Activated T-cell treated with anti-CD3 and anti-CD28 coated beads for 4 hours (primary cell): ENCODE measurements around the gene SRSF2.
A peak's percentile ranks its signal among the peaks of the same experiment; 100 is the strongest.
"Not testable (repeated sequence)": the region's sequence is repeated elsewhere in the genome, so short reads cannot be mapped to it uniquely, and the experiment has no call there.

Source experiments
- DNase-seq: peaks from one replicate; pipeline ENCODE4 v3.0.0-alpha.2; 2020

SRSF2 gene

DNA sequence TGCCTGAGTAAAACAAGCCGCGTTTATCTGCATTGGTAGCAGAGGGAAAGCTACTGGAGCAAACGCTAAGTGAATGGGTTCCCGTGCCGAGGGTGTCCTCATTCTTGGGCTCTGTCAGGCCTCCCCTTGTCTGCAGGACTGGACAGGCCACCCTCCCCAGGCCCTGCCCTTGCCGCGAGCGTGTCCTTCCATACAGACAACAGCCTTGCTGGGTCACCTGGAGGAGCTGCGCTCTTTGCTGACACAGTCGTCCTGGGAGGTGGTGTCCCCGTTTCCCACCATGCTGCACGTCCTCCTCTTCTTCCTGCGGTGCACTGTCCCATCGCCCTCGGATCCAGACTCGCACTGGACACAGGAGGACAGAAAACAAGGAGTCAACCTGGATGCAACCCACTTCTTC, 18.6 kb downstream of the SRSF2 start:
- no peak for DNase-seq

DNA sequence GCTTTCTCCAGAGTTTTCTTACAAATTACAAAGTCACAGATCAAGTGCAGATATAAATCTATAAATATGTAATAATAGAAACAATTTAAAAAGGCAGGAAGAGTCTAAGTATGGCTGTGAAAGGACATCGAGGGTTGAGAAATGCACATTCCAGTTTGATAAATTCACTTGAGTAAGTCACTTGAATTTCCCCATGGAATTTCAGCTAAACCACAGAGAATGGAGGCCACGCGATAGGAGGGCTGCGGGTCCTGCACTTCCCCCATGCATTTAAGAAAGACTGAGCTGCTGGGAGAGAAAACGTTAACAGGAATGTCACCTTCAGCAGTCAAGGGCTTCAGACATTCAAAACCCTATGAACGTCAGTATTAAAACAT, 20.3 kb downstream of the SRSF2 start:
- DNase-seq: no peak

DNA sequence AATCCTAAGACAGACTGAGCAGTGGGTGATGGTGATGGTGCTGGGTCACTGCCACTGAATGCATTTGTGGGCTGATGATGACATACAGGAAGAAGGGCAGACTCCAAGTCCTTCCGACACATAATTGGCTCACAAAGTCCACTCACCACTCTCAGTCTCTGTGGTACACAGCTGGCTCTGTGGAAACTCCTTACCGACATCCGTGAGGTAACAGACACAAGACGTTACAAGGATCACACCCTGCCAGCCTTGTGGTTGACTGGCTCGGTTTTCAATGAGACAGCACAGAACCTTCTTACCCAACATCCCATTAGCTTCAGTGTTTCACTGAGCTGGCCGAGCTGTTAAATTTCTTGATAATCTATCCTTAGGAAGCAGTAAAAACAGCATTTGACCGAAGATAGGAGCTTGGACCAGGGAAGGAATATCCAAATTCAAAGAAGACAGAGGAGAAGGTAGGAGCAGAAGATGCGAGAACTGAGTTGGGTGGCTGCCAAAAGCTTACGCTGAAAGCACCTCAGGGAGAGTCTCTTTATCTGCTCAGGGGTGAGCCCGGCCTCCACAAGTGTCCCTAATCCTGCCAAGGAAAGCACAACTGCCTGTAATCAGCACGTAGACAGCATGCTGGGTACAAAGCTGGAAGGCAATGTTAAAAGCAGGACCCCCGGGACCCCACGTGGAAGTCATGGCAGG, 20.8 kb downstream of the SRSF2 start:
- DNase-seq: no peak

GRCh38 chr17:76715496-76715830, 21.7 kb downstream of the SRSF2 start:
- no peak for DNase-seq

- peak; percentile 81 for DNase-seq
Measured at GRCh38 chr17:76714822-76715495, 22.2 kb downstream of the SRSF2 start.

- DNase-seq: no peak
Measured at GRCh38 chr17:76714336-76714735, 22.8 kb downstream of the SRSF2 start.

- DNase-seq: no peak
Measured at GRCh38 chr17:76713765-76714164, 23.4 kb downstream of the SRSF2 start.

DNA sequence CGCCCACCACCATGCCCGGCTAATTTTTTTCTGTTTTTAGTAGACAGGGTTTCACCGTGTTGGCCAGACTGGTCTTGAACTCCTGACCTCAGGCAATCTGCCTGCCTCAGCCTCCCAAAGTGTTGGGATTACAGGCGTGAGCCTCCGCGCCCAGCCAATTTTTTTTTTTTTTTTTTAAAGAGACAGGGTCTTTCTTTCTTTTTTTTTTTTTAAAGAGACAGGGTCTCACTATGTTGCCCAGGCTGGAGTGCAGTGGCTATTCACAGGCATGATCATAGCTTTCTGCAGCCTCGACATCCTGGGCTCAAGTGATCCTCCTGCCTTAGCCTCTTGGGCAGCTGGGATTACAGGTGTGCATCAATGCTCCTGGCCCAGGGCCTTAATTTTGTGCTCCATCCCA, 24.8 kb downstream of the SRSF2 start:
- DNase-seq: not testable (repeated sequence)

DNA sequence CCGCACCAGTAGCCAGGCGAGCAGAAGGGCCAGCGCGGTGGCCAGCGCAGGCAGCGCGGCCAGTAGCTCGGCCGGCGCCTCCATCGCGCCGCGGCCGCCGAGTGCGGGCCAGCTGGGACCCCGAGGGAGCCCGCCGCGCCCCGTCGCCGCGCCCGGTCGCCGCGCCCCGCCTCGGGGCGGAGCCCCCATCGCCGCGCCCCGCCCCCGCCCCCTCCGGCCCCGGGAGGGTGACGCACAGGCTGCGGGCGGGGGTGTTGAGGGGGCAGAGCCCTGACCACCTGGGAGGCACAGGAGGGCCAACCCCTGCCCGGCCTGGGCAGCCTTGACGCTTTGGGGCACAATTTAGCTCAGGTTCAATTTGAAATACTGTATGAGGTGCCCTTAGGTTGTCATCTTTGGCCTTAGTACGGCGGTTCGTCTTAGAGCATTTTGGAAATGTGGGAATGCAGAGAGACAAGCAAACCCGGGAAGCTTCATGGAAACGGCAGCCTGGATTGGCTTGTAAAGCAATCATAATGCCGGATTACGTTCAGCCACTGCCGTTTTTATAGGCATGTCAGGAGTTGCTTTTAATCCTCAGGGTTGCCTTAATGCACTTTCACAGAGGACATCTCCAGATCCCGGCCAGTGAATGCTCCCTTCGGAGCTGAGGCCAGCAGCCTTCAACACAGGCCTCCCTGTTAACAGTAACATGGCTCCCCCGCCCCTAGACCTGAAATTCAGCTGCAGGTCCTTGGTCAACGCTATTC, 26.1 kb downstream of the SRSF2 start, which contains the start of gene MXRA7:
TSS of gene MXRA7 (minus strand) at position 103 of the 749 bp plus-strand sequence. CDS start at position 84, 19 bp downstream.
- DNase-seq: peak; percentile 38

DNA sequence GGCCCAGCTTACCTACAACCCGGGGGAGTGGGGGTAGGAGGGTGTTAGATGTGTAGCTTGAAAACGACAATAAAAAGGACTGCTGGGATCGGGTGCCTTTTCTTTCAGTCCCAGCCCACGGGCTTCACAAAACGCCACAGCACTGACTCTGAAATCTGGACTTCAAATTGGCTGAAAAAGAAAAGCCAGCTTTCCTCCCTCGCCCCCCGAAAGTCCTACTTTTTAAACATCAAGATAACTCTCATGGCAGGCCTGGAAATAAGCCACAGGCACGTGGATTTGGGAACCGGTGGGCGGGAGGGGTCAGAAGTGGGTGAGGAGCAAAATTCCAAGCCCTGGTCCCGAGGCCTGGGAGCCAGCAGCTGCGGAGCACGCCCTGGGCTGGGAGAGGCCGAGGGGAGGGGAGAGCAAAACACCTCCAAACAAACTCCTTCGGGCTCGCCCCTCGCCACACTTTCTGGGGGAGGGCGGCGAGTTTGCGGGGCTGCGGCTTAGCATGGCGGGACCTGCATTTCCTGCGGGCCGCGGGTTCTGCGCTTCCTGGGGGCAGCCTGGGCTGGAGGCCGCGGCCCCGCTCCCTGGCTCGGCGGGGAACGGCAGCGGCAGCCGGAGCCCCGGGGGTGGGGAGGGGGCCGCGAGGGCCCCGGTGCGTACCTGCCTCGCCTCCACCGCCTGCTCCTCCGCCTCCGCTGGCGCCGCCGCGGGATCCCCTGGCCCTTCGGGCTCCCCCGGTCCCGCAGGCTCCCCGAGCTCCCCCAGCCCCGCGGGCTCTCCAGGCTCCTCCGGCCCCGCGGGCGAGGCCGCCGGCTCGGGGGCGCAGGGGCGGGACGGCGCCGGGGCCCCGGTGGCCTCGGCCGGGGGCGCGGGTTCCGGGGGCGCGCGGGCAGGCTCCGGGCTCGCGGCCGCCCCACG, 26.9 kb downstream of the SRSF2 start:
- not testable (repeated sequence) for DNase-seq

- no peak for DNase-seq
Measured at GRCh38 chr17:76709077-76709950, 27.8 kb downstream of the SRSF2 start.

DNA sequence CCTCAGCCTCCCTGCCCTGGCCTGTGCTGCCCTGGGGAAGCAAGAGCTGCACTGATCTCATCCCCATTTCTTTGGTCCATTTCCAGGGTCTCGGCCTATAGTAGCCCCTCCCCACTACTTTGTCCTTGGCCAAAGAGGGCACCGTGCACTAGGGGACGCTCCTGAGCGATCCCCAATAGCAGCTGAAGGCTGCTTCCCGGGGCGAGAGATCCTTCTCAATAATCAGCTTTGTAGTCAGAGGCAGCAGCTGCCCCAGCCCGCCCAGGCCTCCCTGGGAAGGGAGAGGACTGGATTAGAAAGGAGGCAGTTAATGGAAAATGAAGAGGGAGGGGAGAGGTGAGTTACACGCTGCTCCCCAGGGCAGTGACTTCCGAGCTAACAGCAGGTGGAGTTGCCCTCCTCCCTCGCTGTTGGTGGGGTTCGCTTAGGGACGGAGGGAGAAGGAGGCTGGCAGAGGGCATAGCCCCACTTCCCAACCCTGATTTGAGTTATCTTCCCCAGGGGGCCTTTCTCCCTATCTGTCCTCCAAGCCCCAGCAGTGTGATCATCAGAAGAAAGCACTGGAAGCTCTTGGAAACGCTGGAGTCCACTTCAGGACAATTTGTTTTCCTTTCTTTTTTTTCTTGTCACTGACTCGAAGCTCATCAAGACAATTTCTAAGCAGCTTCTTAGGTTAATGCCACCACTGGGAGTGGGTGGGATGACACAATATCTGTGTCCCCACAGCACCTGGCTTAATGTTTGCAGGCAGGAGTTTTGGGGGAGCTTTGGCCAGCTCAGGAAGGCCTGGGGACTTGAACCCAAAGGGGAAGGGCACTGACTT, 28.9 kb downstream of the SRSF2 start:
- no peak for DNase-seq

- DNase-seq: no peak
Measured at GRCh38 chr17:76706817-76707216, 30.3 kb downstream of the SRSF2 start.

DNA sequence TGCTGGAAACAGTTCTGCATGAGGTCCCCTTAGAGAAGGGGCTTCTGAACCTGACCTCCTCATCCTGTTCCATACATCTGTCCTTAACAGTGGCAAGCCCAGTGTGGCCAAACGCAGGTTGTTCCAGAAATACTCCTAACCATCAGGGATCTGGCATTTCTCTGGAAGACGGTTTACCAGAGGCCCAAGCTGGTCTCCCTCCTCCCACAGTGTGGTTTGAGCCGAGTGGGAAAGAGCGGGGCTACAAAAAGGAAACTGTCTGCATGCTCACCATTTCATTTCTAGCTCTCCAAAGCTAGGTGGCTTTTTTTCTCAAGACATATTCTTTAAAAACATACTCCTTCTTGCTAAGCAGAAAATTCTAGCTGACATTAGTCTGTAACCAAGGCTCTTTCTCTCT, 32.3 kb downstream of the SRSF2 start:
- no peak for DNase-seq

DNA sequence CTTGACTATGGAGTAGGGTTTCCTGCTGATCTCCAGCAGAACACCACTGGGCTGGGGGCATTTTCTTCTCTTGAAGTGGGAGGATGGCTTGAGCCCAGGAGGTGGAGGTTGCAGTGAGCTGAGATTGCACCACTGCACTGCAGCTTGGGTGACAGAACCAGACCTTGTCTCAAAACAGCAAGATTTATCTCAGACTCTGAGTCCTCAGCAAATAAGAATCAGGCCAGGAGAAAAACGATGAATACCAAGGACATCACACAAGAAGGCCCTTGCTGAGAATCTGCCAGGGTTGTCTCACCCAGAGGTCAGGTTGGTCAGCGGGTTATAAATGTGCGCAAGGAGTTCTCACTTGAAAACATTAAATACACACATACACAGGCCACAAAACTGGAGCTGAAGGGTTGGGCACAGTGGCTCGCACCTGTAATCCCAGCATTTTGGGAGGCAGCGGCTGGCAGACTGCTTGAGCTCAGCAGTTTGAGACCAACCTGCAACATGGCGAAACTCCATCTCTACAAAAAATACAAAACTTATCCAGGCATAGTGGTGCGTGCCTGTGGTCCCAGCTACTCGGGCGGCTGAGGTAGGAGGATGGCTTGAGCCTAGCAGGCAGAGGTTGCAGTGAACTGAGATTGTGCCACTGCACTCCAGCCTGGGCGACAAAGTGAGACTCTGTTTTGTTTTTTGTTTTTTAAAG, 34.0 kb downstream of the SRSF2 start:
- no peak for DNase-seq

- no peak for DNase-seq
Measured at GRCh38 chr17:76702076-76702475, 35.1 kb downstream of the SRSF2 start.

DNA sequence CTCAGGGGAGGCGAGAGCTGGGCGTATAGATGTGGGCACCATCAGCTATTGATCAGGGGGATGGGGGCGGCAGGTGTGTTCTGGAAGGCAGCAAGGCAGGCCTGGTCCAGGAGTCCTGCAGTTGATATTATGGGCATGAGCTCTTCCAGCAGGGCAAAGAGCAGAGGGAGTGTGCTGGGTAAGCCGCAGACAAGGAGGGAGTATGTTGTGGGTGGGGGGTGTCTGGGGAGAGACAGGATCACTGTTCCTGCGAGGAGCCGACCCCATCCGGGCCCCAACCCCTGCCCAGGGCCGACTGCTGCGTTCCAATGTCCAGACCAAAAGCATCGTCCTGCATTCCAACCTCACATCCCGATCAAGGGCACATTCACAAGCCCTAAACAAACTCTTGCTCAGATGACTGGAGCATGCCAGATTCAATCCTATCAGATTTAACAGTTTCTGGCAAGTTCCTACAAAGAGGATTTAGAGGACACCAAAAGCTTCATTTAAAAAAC, 35.6 kb downstream of the SRSF2 start:
- no peak for DNase-seq

DNA sequence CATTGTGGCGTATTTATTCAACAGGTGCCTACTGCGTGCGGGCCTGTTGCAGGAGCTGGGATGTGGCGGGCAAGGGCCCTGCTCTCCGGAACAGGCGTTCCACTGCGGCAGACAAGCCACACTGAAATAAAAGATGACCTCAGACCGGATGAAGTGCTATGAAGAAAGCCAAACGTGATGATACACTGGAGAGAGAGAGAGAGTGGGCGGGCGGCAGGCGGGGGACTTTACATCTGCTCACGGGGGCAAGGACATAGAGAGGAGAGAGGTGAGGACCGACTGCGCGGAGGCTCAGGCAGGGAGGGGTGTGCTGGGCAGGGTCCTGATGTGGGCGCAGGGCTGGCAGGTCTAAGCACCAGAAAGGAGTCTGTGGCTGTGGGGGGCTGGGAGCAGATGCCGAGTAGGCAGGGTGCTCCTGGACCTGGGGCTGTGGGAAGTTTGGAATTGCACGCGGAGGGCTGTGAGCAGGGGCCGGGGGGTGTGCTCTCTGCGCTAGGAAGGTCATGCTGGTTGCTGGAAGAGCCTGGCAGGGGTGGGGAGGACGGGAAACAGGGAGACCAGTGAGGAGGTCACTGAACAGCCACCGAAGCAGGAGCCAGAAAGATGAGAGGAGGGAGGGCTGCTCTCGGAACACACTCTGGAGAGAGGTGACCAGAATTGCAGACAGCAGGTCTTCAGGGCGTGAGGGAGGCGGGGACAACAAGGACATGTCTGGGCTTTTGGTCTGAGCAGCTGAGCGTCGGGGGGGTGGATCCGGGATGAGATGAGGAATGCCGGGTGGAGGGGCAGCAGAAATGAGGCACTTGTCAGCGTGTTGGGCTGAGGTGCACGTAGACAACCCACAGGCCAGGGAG, 36.3 kb downstream of the SRSF2 start:
- no peak for DNase-seq

- DNase-seq: no peak
Measured at GRCh38 chr17:76700270-76700616, 36.9 kb downstream of the SRSF2 start.
